NCI-H128 (cell line): Measurements from ENCODE around the gene BEND4.

Experiments
- DNase-seq: peaks from one replicate; lab custom pipeline; 2025; ENCODE audit not compliant: unreplicated experiment; lab: John Stamatoyannopoulos, UW

BEND4 gene

GRCh38 chr4:42112846-42113245 is 39.6 kb downstream of the BEND4 start:
- no peak for DNase-seq

GRCh38 chr4:42104521-42104920 is 47.9 kb downstream of the BEND4 start:
- no peak for DNase-seq

GRCh38 chr4:42101446-42101975 is 50.9 kb downstream of the BEND4 start:
- DNase-seq = no peak

- DNase-seq = no peak
Measured at GRCh38 chr4:42088386-42088785, 64.1 kb downstream of the BEND4 start.

GRCh38 chr4:42083816-42084215 is 68.6 kb downstream of the BEND4 start:
- no peak for DNase-seq

- no peak for DNase-seq
Measured at GRCh38 chr4:42080306-42080705, 72.1 kb downstream of the BEND4 start.

GRCh38 chr4:42078184-42078801 is 74.2 kb downstream of the BEND4 start:
- DNase-seq = no peak

- no peak for DNase-seq
Measured at GRCh38 chr4:42074294-42074693, 78.2 kb downstream of the BEND4 start.

GRCh38 chr4:42070463-42070862 is 82.0 kb downstream of the BEND4 start:
- DNase-seq = no peak

- no peak for DNase-seq
Measured at GRCh38 chr4:42067264-42067663, 85.2 kb downstream of the BEND4 start.

GRCh38 chr4:42066402-42066801 is 86.1 kb downstream of the BEND4 start:
- no peak for DNase-seq
